ENCODE results near the gene SCNM1.
"Not testable (repeated sequence)": the region's sequence is repeated elsewhere in the genome, so short reads cannot be mapped to it uniquely, and the experiment has no call there.

Gene SCNM1

GRCh38 chr1:151193856-151194255 is 27.9 kb downstream of the SCNM1 start:
- H3K27ac ChIP-seq = no peak overlapping the region
- TF ChIP-seq CTCF (IDR thresholded peaks at IDR 0.05) (no peak), ZFX (IDR thresholded peaks at IDR 0.05; ENCODE audit: borderline replicate concordance) (no peak)

- H3K27ac ChIP-seq = peak overlapping the region; percentile 93; the same call in 1 of the 2 replicates
These were observed 29.1 kb downstream of the SCNM1 start for GRCh38 chr1:151194894-151195594.

- TF ChIP-seq ZFX (IDR thresholded peaks at IDR 0.05; ENCODE audit: borderline replicate concordance) (no peak), CTCF (IDR thresholded peaks at IDR 0.05) (peak; percentile 92)
- peak overlapping the region; percentile 93 for H3K27ac ChIP-seq
These were observed 30.4 kb downstream of the SCNM1 start for GRCh38 chr1:151196292-151196800.

GRCh38 chr1:151197863-151198253 is 31.9 kb downstream of the SCNM1 start:
- TF ChIP-seq ZFX (IDR thresholded peaks at IDR 0.05; ENCODE audit: borderline replicate concordance) = no peak
- no peak for TF ChIP-seq CTCF (IDR thresholded peaks at IDR 0.05)
- H3K27ac ChIP-seq = peak overlapping the region; percentile 93

- TF ChIP-seq CTCF (IDR thresholded peaks at IDR 0.05) (no peak), ZFX (IDR thresholded peaks at IDR 0.05; ENCODE audit: borderline replicate concordance) (no peak)
These were observed 32.5 kb downstream of the SCNM1 start, which contains the start of gene PIP5K1A for GRCh38 chr1:151198254-151199127. PIP5K1A (plus strand) TSS chr1:151198552; CDS start chr1:151198997, 445 bp downstream.

GRCh38 chr1:151199873-151200581 is 34.1 kb downstream of the SCNM1 start:
- peak overlapping the region; percentile 93 for H3K27ac ChIP-seq
- TF ChIP-seq CTCF (IDR thresholded peaks at IDR 0.05) = no peak
- no peak for TF ChIP-seq ZFX (IDR thresholded peaks at IDR 0.05; ENCODE audit: borderline replicate concordance)

More at GRCh38 chr1:151198254-151199127, 32.5 kb downstream of the SCNM1 start, which contains the start of gene PIP5K1A:
- H3K27ac ChIP-seq = peak within 1 kb of the TSS; percentile 93

- H3K27ac ChIP-seq = not testable (repeated sequence)
These were observed 39.5 kb downstream of the SCNM1 start for GRCh38 chr1:151205381-151205965.

All from 22Rv1 (cell line).